Measurements from ENCODE around the gene USP30.

The USP30 gene

GRCh38 chr12:109130297-109131153 lies 78.1 kb downstream of the USP30 start:
- DNase-seq = no peak

DNA sequence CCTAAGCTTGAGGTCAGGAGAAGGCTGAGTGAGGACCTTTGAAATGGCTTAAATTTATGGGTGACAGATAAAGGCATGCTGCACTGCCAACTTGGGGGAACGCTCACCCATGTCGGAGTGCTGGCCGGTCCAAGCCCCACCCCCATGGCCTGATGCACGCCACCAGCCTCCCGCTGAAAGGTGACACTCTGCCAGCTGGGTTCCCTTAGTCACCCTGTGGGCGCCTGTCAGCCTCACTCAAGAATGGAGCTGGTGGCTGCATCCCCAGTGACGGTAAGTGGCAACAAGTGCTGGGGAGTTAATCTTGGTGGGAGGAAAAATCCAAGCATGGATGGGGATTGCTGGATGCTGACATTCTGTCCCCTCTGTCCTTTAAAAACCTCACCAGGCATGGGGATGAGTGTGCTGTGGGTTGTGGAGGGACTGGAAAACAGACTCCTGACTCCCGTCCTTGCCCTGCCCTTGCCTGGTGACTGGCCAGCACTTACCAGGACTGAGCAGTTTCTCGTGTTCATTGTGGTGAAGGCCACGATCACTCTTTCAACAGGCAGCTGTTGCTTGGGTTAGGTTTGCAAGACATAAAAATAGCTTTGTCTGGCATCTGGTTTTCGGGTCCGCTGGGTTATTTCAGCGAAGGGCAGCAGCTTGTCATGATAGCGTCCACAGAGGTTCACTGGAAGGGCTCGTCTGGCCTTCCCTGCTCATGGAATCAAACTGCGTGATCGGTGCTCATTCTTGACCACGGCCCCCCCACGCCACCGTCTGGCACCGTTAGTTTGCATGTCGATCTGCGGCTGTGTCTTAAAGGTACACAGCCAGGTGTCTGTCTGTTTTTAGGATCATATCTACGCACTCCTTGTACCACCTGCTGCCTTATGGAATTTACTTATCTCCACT lies 79.0 kb downstream of the USP30 start:
- DNase-seq = no peak

- DNase-seq = no peak
These were observed 82.0 kb downstream of the USP30 start for GRCh38 chr12:109134186-109134917.

DNA sequence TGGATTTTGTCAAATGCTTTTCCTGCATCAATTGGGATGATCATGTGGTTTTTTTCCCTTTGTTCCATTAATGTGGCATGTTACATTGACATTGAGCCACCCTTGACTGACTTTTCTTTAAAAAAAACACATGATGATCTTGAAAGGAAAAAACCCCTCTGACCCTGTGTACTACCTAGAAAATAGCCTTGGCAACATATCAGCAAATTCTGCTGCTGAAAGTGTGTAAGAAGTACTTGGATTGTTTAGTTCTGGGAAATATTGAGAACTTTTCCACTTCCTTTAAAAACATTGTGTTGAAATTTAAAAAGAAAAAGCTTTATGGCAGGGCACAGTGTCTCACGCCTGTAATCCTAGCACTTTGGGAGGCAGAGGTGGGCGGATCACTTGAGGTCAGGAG lies 84.7 kb downstream of the USP30 start:
- no peak for DNase-seq

All from GOT3 (cell line).